ENCODE data around the gene RELN. TPM values are rescaled to one million over a fixed set of nuclear protein-coding genes. Genes with fewer than 3 reads are reported as not detected.
A peak's percentile ranks its signal among the peaks of the same experiment; 100 is the strongest.

The RELN gene
- total and polyA plus RNA-seq, 9 of the 15 experiments (the other 6 are each of a cell fraction or from before 2014, with no cell fraction given) = 12.9 to 43.2 (median 18.1) TPM

DNA sequence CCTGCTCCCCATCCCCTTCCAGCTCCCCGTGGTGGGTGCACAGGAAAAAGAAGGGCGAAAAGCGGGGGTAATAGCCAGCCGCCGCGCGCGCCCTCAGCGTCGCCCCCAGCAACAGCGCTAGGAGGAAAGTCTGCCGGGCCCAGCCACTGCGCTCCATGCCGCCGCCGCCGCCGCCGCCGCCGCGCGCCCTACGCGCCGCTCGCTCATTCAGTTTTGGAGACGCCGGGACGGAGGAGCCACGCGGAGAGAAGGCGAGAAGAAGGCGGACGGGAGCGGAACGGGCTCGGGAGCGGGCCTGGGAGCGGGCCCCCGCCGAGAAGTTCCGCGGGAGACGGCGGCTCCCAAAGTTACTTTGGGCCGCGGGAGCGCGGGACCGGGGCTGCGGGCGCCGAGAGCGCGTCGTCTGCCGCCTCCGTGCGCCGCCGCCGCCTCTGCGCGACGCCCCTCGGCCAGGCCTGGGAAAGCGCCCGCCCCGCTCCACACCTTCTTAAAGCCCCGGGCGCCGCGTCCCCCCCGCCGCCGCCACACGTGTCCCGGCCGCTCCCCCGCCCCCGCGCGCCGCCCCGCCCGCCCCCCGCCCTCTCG lies at the start of gene RELN (continued):
- peak; percentile 61; the same call in 1 of the 2 replicates for TF ChIP-seq SMAD4 (CRISPR knock-in tag; conservative IDR thresholded peaks at IDR 0.05)
- TF ChIP-seq TAF15 (IDR thresholded peaks at IDR 0.05; ENCODE audit: low read depth, low read length) = no peak
- TF ChIP-seq, protein P1, sequence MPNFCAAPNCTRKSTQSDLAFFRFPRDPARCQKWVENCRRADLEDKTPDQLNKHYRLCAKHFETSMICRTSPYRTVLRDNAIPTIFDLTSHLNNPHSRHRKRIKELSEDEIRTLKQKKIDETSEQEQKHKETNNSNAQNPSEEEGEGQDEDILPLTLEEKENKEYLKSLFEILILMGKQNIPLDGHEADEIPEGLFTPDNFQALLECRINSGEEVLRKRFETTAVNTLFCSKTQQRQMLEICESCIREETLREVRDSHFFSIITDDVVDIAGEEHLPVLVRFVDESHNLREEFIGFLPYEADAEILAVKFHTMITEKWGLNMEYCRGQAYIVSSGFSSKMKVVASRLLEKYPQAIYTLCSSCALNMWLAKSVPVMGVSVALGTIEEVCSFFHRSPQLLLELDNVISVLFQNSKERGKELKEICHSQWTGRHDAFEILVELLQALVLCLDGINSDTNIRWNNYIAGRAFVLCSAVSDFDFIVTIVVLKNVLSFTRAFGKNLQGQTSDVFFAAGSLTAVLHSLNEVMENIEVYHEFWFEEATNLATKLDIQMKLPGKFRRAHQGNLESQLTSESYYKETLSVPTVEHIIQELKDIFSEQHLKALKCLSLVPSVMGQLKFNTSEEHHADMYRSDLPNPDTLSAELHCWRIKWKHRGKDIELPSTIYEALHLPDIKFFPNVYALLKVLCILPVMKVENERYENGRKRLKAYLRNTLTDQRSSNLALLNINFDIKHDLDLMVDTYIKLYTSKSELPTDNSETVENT (CRISPR knock-in tag; IDR thresholded peaks at IDR 0.05) = peak; percentile 77
- no peak for TF ChIP-seq HOXB6 (CRISPR knock-in tag; IDR thresholded peaks at IDR 0.05; ENCODE audit: borderline replicate concordance)
- TF ChIP-seq NONO (IDR thresholded peaks at IDR 0.05; ENCODE audit: low read depth in 2 of 2, low read length in 1 of 2) = peak in 1 of 2 experiments; percentile 84; a peak in 2 of 4 replicates
- peak; percentile 68 for TF ChIP-seq TBP (optimal IDR thresholded peaks at IDR 0.05; ENCODE audit: low read depth, low read length)
- TF ChIP-seq, protein P2, sequence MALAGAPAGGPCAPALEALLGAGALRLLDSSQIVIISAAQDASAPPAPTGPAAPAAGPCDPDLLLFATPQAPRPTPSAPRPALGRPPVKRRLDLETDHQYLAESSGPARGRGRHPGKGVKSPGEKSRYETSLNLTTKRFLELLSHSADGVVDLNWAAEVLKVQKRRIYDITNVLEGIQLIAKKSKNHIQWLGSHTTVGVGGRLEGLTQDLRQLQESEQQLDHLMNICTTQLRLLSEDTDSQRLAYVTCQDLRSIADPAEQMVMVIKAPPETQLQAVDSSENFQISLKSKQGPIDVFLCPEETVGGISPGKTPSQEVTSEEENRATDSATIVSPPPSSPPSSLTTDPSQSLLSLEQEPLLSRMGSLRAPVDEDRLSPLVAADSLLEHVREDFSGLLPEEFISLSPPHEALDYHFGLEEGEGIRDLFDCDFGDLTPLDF (CRISPR knock-in tag; IDR thresholded peaks at IDR 0.05) = 0 out of 2 replicates have a peak, but pooled peaks have one; percentile 6
- no peak for TF ChIP-seq ZNF740 (CRISPR knock-in tag; IDR thresholded peaks at IDR 0.05)
- TF ChIP-seq ZNF740 (tag; IDR thresholded peaks at IDR 0.05) = no peak
- no peak for TF ChIP-seq MAZ (CRISPR knock-in tag; conservative IDR thresholded peaks at IDR 0.05 in 1 of 2, IDR thresholded peaks at IDR 0.05 in 1 of 2)
- no peak for TF ChIP-seq ZNF184 (CRISPR knock-in tag; IDR thresholded peaks at IDR 0.05)
- peak; percentile 83 for TF ChIP-seq HNRNPLL (IDR thresholded peaks at IDR 0.05; ENCODE audit: low read depth, low read length, poor library complexity, severe bottlenecking)
- TF ChIP-seq CBFA2T3 (IDR thresholded peaks at IDR 0.05) = no peak
- TF ChIP-seq NCOA1 (IDR thresholded peaks at IDR 0.05; ENCODE audit: low read depth) = no peak
- TF ChIP-seq ZSCAN29 (IDR thresholded peaks at IDR 0.05) = no peak
- no peak for TF ChIP-seq HOMEZ (CRISPR knock-in tag; IDR thresholded peaks at IDR 0.05)
- TF ChIP-seq PRMT5 (CRISPR knock-in tag; IDR thresholded peaks at IDR 0.05) = no peak
- TF ChIP-seq HDAC1 (IDR thresholded peaks at IDR 0.05) = no peak
- TF ChIP-seq TSC22D4 (tag; IDR thresholded peaks at IDR 0.05) = no peak
- no peak for TF ChIP-seq KLF10 (CRISPR knock-in tag; IDR thresholded peaks at IDR 0.05)
- TF ChIP-seq, protein P3, sequence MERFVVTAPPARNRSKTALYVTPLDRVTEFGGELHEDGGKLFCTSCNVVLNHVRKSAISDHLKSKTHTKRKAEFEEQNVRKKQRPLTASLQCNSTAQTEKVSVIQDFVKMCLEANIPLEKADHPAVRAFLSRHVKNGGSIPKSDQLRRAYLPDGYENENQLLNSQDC (CRISPR knock-in tag; IDR thresholded peaks at IDR 0.05) = peak; percentile 78; the same call in 1 of the 2 replicates
